ENCODE results near the gene PMIS2.
A peak's percentile ranks its signal among the peaks of the same experiment; 100 is the strongest.

Gene PMIS2
- long read RNA-seq, donor 1: 0 reads
- long read RNA-seq, donor 2: 0 reads
- long read RNA-seq, donor 3: 0 reads
- long read RNA-seq, donor 4: 0 reads
- long read RNA-seq, donor 5: 0 reads
- long read RNA-seq, donor 6: 0 reads
- long read RNA-seq, donor 7: 0 reads
- long read RNA-seq, donor 8: 0 reads

DNA sequence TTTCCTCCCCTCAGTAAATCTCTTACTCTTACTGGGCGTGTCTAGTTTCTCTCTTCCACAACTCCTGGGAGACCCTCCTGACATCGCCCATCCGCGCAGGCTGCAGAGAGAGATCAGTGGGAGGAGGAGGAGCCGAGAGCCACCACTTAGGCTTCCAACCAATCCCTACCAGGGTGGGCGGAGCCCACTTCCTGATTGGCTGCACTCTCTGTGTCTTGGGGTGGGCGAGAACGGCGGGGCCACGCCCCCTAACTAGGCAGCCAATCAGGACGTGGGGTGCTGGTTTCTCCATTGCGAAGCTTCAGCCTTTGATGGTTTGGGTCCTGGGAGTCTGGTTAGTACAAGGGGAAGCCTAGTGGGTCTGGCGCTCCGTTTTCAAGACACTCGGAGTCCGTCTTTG lies at the start of gene PMIS2:
Gene PMIS2 (plus strand): TSS at position 326 of the 400 bp plus-strand sequence. CDS start 87 bp downstream, outside the sequence.
- DNase-seq: no peak

DNA sequence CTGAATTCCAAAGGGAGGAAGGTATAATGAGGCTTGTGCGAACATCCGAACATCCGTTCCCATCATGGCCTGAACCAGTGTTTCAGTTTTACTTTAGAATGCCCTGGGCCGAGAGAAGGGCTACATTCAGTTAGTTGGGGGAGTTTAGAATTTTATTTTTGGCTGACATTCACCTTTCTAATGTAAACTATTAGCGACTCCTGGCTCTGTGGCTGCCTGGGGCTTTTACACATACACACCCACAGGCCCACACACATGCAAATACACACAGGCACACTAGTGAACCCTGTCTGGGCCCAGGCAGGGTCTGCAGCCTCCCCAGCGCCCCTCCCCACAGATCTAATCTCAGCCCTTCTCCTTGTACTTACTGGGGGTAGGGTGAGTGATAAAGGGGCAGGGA lies 46.7 kb upstream of the PMIS2 start:
- no peak for DNase-seq

DNA sequence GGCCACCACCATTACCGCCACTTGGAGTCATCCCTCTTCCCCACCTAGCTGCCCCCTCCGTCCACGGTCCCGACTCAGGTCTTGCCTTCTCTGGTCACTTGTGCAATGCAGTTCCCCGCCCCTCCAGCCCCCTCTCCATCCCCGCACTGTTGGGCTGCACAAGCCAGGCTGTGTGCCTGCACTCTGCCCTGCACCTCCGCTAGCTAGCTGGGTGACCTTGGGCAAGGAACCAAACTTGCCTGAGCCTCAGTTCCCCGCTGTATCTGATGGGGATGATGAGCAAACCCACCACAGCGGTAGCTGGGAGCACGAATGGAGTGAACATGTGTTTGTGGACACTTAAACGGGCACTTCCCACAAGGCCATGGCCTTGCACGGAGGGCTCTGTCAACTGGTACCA lies 46.1 kb upstream of the PMIS2 start:
- DNase-seq: no peak

DNA sequence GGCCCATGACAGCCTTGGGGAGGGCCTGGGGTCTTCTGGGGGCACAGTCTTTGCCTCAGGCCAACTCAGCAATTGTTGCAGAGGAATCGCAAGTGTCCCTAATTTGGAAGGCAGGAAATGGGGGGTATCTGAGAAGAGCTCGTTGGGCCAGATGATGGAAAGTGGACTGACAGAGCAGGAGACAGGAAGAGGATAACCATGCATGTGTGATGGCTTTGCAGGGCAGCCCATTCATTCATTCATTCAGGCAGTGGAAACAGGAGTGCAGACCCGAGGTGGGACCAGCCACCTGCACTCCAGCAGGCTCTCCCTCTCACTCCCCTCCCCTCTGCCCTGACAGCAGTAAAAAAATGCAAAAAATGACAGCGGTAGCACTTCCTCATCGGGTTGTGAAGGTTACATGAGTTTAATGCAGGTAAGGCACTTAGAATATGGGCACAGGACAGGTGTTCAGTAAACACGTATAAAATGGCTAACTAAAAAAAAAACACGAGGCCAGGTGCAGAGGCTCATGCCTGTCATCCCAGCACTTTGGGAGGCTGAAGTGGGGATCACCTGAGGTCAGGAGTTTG lies 45.5 kb upstream of the PMIS2 start:
- no peak for DNase-seq

DNA sequence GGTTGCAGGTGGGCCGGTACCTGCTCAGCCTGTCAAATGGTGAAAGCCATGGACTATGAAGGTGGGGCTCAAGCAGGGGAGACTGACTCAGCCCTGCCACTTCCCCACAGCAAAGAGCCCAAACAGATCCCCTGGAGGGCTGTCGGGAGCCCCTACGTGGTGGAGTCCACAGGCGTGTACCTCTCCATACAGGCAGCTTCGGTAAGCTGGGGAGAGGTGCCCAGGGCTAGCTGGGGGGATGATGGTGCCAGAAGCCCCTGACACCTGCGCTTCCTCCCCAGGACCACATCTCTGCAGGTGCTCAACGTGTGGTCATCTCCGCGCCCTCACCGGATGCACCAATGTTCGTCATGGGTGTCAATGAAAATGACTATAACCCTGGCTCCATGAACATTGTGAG lies 43.8 kb upstream of the PMIS2 start:
- DNase-seq: no peak

DNA sequence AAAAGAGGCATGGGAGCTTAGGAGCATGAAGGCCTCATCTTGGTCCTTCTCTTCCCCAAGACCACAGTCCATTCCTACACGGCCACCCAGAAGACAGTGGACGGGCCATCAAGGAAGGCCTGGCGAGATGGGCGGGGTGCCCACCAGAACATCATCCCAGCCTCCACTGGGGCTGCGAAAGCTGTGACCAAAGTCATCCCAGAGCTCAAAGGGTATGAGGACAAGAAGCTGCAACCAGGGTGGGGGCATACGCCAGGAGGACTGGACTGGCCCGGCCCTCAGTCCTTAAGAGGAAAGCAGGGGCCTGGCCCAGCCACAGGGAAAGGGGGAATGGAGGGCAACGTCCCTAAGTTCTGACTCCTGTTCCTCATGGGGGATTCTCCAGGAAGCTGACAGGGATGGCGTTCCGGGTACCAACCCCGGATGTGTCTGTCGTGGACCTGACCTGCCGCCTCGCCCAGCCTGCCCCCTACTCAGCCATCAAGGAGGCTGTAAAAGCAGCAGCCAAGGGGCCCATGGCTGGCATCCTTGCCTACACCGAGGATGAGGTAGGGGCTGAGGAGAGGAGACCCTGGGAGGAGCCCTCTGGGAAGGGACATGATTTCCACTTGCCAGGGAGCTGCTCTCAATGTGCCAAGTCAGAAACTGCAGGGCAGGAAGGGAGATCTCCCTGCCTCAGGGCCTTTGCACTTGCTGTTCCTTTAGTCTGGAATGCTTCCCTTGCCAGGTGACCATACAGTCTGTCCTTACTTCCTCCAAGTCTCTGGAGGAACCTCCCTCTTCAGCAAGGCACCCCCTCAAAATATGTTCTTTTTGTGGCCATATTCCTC lies 42.5 kb upstream of the PMIS2 start:
- DNase-seq: no peak

DNA sequence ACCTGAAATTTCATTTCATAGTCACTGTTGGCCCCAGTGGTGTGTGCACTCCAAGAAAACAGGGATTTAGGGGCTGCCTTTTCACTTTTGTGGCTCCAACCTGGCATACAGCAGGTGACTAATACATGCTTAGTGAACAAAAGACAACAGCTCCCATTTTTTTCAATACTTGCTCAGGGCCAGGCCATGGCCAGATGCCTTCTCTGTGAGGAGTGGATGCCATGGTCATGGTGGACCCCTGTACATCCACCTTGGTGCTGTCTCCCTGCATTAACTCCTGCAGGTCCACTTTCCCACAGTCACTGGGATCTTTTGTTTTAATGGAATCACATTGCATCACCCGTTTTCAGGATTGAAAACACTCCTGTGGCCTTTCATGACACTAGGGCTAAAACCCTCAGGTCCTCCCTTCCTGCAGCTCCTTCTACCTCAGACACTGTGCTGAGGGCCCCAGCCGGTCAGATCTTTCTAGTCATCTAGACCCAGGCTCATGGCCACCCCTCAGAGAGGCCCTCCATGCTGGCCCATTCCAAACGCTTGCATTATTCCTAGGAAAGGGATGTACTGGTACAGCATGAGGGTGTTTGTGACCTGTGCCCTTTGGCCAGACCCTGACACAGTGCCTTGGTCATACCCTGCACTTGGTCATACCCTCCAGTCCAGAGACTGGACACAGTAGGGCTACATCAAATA lies 41.7 kb upstream of the PMIS2 start:
- DNase-seq: no peak

DNA sequence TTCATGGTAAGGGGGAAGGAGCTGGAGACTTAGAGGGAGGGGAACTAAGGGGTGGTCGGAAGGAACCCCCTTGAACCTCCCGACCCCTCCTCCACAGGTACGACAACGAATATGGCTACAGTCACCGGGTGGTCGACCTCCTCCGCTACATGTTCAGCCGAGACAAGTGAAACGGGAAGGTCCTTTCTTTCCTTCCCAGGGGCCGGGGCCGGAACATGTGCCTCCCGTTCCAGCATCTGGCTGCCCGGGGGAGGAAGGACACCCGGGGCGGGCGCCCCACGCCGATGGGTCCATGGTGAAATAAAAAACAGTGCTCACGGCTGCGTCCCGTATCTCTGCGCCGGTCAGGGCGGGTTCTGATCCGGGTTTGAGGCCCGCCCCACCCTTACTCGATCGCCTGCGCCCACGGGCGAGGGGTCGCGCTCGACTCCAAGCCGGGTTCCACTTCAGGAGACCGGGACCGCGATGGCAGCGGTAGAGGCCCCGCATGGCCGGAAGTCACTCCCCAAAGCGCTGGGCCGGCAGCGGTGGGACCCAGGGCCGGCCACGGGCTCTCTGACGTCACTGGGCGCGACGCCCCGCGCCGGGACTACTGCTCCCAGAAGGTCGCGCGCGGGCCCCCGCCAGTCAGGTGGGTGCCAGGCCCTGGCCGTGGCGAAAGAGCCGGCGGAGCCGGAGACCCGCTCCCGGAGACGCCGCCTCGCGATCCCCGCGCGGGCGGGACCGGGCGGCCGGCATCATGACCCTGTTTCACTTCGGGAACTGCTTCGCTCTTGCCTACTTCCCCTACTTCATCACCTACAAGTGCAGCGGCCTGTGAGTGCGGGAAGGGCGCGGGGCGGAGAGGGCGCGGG lies 40.7 kb upstream of the PMIS2 start, which contains the start of gene TMEM147:
Gene TMEM147 (plus strand): TSS at position 626 of the 854 bp plus-strand sequence. CDS start 114 bp downstream, at position 740.
- DNase-seq: peak; percentile 90

DNA sequence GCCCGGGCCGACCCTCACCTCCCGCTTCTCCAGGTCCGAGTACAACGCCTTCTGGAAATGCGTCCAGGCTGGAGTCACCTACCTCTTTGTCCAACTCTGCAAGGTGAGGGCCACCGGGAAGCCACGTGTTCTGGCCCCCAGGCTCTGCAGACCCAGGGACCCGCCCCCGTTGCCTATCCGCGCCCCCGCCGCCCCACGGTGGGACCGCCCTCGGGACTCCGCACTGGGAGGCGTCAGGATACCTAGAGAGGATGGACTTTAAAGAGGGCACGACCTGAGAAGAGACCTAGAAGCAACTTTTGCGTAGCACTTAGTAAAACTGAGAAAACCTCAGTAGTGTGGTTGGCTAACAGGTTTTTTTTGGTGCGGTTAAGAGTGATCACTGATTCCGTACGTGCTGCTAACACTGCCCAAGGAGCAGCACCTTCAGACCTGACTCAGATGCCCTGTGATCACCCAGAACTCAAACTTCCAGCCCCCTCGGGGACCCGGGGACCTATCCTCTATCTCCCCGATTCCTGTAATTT lies 40.1 kb upstream of the PMIS2 start:
- DNase-seq: no peak

DNA sequence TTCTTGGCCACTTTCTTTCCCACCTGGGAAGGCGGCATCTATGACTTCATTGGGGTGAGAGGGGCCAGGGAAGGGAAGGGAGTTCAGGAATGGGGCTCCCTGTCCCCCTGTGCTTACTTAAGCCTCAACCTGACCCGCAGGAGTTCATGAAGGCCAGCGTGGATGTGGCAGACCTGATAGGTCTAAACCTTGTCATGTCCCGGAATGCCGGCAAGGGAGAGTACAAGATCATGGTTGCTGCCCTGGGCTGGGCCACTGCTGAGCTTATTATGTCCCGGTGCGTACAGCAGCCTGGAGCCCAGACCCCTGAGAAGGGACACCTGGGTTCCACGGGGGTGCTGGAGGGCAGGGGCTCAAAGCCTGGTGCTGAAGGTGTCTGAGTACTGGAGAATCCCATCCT lies 39.4 kb upstream of the PMIS2 start:
- no peak for DNase-seq

DNA sequence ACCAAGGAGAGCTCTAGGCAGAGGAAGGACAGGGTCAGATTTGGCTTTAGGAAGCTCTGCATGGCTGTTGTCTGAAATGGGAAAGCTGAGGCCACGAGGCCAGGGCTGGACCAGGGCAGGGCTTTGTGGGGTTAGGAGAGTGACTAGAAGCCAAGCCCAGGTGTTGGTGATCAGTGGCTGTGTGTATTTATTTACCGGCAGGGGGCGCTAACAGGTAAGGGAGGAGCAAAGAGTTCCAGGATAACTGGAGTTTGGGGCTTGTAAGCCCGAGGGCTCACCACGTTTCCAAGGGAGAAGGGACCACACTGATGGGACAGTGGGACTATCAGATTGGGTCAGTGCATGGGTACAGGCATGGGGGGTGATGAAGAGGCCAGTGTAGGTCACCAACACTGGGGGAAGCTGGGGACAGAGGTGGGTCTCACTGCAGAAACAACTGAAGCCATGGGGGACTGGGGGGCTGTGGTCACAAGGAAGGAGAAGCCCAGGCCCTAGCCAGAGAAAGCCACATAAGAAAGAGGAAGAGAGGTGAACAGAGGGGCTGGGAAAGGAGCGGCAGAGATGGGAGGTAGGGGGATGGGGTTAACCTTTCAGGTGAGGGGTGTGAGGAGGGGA lies 36.7 kb upstream of the PMIS2 start:
- peak; percentile 48 for DNase-seq

DNA sequence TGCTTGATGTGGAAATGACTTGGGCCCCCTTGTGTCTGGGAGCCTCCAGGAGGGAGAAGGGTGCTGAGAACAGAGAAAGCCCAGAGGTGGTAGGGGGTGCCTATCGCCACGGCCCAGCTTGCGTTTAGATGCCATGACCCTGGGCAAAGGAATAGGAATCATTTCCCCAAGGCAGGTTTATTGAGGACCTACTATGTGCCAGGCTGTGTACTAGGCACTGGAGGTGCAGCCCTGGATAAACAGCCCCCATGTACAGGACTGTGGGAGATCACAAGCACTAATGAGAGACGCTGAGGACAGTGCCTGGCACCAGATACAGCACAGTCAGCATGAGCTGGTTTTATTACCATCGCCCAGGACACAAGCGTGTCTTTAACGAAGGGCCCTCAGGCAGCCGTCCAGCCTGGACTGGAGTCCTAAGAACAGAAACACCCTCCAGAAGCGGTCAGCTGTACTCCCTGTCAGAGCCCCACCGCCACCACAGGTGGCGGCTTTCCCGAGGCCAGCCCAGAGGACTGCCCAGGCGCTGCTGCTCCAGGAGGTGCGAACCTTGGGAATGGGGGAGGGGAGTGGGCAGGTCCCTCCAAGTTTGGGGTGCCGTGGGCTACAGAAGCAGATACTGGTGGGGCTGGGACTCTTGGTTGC lies 36.0 kb upstream of the PMIS2 start:
- no peak for DNase-seq

DNA sequence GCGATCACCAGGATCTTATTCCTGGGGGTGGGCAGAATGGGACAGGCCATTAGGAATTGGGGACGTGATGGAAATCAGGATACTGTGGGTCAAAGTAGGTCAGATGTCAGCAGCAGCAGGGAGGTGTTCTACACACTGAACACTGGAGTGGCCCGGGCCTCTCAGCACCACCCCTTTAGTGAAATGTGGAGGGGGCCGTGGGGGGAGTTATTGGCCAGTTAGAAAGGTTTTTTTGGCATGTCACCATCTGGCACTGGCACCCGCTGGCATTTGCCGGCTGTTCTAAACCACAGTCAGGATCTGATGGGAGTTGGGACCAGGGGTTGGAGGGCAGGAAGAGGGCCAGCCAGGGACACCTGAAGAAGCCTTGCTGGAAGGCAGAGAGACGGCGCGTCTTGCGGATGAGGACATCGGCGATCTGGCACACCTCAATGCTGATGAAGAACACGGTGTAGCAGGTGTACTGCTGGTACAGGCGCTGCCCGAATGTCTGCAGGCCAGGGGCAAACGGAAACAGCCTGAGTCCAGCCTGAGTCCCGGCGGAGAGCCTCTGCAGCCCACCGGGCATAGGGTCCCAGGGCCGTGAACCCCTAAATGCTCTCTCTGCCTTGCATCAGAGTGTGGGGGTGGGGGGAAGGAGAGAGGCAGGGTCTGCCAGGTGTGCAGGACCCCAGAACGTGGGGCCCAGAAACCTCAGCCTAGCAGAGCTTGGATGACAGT lies 34.7 kb upstream of the PMIS2 start:
- no peak for DNase-seq

DNA sequence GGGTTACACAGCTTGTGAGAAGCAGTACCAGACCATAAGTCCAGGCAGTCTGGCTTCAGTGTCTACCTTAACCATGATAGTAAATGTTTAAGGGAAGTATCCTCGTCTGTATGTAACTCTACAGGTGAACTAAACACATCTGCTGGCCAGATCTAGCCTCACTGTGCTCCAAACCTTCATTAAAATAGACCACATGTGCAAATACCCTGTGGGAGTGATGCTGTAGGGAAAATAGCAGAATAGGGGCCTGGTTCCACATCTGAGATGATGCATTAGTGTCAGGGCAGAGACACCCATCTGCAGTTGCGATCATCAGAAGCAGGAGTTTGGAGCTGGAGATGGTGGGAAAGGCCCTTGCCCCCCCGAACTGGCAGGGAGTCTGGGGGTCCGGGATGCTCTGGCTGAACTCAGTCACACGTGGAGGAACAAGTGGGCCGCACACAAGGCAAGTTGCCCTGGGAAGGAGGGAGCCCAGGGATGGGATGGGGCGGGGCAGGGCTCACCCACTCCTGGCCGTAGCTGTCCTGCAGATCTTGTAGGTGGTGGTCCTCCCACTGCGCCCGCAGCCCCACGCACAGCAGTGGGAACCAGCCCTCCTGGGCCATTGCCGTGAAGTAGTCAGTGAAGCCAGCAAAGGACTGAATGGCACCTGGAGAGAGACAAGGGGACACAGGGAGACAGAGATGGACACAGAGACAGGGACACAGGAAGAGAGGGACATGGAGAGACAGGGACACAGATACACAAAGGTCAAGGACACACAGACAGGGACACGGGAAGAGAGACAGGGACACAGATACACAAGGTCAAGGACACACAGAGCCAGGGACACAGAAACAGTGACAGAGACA lies 33.2 kb upstream of the PMIS2 start:
- DNase-seq: no peak

DNA sequence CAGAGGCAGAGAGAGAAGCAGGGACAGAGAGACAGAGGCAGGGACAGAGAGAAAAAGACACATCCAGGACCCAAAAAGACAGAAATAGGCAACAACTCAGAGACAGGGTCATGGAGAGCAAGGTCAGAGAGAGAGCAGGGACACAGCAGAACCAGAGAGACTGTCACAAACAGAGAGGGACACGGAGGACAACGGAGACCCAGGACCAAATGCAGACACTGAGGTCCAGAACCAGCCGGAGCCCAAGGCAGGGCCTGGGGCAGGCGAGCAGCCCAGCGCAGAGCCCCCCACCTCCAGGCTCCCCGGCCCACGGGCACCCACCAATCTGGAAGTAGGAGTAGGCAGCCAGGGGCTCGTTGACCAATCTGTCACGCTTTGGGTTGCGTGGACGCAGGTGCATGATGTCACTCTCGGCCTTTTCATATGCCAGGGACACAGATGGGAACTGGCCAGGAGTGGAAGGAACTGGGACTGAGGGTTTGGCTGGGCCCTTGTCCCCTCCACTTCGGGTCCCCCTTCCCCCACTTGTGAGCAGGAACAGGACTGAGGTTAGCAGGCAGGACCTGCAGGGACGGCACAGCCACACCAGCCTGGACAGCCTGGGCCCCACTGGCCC lies 32.5 kb upstream of the PMIS2 start:
- no peak for DNase-seq

DNA sequence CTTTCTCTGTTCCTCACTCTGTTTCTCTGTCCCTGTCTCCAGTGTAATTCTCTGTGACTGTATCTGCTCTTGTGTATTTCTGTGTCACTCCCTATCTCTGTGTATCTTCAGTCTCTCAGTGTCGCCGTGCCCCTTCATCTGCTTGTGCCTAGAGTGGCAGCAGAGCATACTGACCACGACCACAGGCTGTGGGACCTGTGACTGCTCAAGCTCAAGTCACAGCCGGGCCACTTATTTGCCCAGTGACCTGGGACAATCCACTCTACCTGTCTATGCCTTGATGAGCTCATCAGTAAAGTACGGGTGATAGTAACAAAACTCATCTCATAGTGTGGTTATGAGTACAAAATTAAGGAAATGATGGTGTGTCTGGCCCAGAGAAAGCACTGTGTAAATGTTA lies 31.9 kb upstream of the PMIS2 start:
- DNase-seq: no peak

DNA sequence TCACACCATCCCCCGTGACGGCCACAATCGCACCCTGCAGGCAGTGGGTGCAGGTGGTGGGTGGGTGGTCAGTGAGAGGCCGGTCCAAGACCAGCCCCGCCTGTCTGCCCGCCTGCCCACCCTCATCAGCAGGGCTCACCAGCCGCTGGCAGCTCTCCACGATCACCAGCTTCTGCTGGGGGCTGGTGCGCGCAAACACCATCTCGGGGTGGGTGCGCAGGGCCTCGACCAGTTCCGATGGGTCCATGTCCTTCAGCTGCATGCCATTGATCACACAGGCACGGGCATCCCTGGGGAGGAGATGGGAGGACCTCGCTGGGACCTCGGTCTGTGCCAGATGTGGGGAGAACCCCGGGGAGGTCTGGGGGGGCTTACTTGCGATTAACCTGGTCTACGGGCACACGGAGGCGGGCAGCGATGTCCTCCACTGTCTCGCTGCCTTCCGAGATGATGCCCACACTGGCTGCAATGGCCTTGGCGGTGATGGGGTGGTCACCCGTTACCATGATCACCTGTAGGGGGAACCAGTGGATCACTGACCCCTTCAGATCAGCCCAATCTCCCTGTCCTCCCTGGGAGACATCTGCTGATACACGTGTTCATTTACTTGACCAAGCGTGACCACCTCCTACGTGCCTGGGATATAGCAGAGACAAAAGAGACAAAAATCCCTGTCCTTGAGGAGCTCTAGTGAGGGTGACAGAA lies 30.5 kb upstream of the PMIS2 start:
- no peak for DNase-seq

DNA sequence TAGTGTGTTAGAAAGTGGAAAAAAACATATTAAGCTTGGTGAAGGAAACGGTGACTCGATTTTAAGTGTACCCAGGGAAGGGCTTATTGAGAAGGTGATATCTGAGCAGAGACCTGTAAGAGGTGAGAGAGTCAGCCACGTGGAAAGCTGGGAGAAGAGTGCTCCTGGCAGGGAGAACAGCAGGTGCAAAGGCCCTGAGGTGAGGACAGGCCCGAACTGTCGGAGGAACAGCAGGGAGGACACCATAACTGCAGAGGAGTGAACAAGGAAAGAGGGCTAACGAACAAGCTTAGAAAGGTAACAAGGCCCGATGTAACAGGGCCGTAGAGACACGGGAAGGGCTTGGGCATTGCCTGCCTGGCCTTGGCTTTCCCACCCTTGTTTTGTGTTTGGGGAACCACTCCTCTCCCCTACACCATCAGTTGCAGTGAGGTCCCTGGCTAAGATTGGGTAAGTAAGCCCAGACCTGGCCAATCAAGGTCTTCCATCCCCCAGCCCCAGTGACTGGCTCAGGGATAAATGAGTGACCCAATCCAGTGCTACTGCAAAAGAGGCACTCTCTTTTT lies 29.9 kb upstream of the PMIS2 start:
- DNase-seq: no peak

All from right kidney (tissue), 9 donors.